Measurements from ENCODE around the gene MAT1A.

GRCh38 chr10:80259405-80259871 is 30.0 kb downstream of the MAT1A start:
- no peak for TF ChIP-seq CTCF (IDR thresholded peaks at IDR 0.05; ENCODE audit: insufficient read depth, low read length)
- no peak for TF ChIP-seq POLR2AphosphoS5 (IDR thresholded peaks at IDR 0.05; ENCODE audit: low read depth)

Data from HL-60 (cell line).